GM19468 (cell line): ENCODE results near the gene GSTM3.
A peak's percentile ranks its signal among the peaks of the same experiment; 100 is the strongest.
"Not testable (repeated sequence)": the region's sequence is repeated elsewhere in the genome, so short reads cannot be mapped to it uniquely, and the experiment has no call there.

Experiments
- ATAC-seq: cut with Tn5 transposase; IDR thresholded peaks from one replicate; pipeline ENCODE4 v1.9.1; 2021; ENCODE audit warnings: mild to moderate bottlenecking, moderate library complexity, moderate number of reproducible peaks; ENCODE audit not compliant: unreplicated experiment; ENCODE audit errors: extremely low read depth

Gene GSTM3

DNA sequence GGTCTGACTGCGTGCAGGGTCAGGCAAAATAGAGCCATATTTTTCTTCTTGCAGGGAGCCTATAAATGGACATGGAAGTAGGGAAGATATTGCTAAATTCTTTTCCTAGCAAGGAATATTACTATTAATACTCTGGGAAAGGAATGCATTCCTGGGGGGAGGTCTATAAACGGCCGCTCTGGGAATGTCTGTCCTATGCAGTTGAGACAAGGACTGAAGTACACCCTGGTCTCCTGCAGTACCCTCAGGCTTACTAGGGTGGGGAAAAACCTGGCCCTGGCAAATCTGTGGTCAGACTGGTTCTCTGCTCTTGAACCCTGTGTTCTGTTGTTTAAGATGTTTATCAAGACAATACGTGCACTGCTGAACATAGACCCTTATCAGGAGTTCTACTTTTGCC, 31.9 kb downstream of the GSTM3 start:
- ATAC-seq: not testable (repeated sequence)

DNA sequence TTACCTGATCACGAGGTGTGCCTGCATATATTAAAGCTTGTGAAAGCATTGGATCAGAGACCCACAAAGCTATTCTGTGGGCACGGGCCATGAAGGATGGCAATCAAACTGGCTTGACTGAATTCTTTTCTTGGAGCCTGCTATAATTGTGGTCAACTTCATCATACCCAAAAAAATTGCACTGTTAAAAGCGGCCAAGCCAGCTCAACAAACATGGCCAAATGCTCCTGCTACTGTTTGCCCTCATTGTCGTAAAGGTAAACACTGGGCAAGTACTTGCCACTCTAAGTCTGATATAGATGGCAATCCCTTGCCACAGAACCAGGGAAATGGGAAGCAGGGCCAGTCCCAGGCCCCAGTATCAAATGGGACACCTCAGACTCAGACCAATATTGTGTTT, 35.4 kb downstream of the GSTM3 start:
- no peak for ATAC-seq

DNA sequence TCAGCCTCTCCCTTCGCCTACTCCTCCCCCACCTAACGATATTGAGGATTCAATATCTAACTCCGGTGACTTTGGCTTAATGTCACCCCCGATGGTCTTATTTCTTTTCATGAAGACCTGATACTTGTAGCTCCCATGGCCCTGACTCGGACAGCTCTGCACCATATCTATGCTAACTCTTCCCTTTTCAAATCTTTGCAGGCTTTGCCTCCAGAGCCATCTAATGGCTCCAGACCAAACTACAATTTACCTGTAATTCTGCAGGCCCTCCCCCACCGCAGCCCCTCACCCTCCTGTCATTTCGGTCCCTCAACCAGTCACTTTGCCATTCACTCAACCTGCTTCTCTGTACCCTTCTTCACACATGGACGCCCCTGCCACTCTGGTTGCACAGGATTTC, 36.7 kb downstream of the GSTM3 start:
- no peak for ATAC-seq

- not testable (repeated sequence) for ATAC-seq
Observed at GRCh38 chr1:109702940-109703339, 37.9 kb downstream of the GSTM3 start.

DNA sequence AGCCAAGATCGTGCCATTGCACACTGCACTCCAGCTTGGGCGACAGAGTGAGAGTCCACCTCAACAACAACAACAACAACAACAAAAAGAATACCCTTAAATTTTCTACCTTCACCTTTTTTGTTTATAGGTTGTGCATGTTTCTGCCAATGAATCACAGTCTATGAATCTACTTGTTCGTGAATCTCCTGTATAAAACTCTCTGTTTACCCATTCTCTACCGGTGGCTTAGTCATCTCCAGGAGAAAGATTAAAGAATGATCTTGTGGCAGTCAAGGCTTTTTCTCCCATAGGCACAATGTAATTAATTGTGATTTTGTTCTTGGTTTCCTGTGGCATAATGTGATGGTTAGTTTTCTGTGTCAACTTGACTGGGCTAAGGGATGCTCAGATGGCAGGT, 43.0 kb downstream of the GSTM3 start:
- not testable (repeated sequence) for ATAC-seq

GRCh38 chr1:109697066-109697465, 43.8 kb downstream of the GSTM3 start:
- no peak for ATAC-seq

- ATAC-seq: not testable (repeated sequence)
Observed at GRCh38 chr1:109695138-109695537, 45.7 kb downstream of the GSTM3 start.

DNA sequence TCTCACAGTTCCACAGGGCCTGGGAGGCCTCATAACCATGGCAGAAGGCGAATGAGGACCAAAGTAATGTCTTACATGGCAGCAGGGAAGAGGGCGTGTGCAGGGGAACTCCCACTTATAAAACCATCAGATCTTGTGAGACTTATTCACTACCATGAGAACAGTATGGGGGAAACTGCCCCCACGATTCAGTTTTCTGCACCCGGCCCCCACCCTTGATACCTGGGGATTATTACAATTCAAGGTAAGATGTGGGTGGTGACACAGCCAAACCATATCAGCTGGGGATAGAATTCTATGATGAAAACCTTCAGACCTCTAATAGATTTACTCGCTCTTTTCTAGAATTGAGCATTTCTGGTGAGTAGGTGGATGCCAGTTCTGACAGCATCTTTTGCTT, 46.4 kb downstream of the GSTM3 start:
- ATAC-seq: not testable (repeated sequence)

GRCh38 chr1:109691759-109692158, 49.1 kb downstream of the GSTM3 start:
- no peak for ATAC-seq

DNA sequence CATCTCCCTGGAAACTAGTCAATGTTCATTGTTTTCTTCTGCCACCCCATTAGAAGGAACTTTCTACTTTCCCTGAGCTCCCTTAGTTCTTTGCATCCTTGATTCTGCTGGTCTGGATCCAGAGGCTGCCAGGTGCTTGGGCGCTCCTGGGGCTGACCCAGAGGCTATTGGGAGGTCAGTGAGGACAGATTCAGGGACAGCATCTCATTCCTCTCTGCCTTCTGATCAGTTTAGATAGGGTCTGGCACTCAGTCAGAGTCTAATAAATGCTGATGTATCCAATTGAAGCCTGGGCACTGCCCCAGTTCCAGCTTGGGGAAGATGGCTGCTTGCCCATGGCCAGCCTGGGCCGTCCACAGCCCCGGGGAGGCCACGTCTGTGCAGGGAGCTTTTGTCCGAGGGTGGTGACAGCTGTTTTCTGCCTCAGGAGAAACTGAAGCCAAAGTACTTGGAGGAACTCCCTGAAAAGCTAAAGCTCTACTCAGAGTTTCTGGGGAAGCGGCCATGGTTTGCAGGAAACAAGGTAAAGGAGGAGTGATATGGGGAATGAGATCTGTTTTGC, 50.9 kb downstream of the GSTM3 start:
- ATAC-seq: no peak

DNA sequence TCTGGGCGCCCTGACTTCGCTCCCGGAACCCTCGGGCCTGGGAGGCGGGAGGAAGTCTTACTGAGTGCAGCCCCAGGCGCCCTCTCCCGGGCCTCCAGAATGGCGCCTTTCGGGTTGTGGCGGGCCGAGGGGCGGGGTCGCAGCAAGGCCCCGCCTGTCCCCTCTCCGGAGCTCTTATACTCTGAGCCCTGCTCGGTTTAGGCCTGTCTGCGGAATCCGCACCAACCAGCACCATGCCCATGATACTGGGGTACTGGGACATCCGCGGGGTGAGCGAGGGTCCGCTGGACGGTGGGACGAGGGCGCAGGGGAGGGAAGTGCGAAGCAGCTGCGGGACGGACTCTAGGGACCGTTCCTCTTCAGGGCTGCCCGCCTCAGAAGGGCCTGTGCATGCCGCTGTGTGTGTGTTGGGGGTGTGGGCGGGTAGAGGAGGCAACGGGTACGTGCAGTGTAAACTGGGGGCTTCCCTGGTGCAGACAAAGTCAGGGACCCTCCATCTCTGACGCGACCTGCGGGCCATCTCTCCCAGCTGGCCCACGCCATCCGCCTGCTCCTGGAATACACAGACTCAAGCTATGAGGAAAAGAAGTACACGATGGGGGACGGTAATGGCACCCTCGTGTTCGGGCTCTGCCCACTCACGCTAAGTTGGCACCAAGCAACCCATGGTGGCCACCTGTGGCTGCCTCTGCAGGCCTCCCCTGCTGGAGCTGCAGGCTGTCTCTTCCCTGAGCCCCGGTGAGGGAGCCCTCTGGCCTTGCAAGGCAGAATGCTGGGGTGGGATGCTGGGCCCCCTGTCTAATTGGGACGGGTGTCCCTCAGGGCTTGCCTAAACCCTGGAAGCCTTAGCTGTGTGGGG, 53.0 kb downstream of the GSTM3 start, which contains the start of gene GSTM1:
TSS of gene GSTM1 (plus strand) at position 177 of the 859 bp plus-strand sequence. CDS start at position 234, 57 bp downstream.
- peak; percentile 68 for ATAC-seq

DNA sequence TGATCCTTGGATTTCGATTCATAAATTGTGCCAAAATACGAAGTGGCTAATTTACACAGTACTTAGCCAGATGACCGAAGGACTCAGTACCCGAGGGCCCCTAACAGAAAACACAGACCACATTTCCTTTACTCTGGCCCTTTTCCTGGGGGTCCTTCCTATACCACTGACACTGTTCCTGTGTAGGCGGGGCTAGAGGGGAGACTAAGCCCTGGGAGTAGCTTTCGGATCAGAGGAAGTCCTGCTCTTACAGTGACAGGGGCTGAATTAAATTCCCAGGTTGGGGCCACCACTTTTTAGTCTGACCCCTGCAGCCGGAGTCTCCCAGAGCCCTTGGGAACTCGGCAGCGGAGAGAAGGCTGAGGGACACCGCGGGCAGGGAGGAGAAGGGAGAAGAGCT, 53.7 kb downstream of the GSTM3 start:
- ATAC-seq: not testable (repeated sequence)

DNA sequence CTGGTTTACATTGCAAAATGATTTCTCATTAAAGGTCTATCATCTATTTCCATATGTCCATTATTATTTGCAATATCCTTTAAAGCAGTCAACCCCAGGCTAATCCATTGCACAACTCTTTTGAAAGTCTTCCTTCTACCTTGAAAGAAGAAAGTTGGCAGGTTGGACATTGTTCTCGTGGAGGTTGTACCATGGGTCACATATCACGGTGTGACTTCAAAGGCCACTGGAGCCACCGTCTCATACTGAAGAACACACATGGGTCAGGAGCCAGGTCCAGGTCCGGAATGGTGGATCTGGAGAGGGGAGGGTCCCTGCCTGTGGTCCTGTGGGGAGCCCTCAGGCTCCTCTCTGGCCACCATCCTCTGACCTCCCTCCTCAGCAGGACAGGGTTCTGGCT, 54.9 kb downstream of the GSTM3 start:
- ATAC-seq: not testable (repeated sequence)

GRCh38 chr1:109685399-109685798, 55.4 kb downstream of the GSTM3 start:
- ATAC-seq: not testable (repeated sequence)

DNA sequence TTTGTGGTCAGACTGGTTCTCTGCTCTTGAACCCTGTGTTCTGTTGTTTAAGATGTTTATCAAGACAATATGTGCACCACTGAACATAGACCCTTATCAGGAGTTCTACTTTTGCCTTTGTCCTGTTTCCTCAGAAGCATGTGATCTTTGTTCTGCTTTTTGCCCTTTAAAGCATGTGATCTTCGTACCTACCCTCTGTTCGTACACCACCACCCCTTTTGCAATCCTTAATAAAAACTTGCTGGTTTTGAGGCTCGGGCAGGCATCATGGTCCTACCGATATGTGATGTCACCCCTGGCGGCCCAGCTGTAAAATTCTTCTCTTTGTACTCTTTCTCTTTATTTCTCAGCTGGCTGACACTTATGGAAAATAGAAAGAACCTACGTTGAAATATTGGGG, 56.1 kb downstream of the GSTM3 start:
- not testable (repeated sequence) for ATAC-seq
